ENCODE results near the gene RAB37. TPM values are rescaled to one million over a fixed set of nuclear protein-coding genes. Genes with fewer than 3 reads are reported as not detected.

The RAB37 gene
- total RNA-seq, 1 experiment from 2014 or later: 2.5 TPM

DNA sequence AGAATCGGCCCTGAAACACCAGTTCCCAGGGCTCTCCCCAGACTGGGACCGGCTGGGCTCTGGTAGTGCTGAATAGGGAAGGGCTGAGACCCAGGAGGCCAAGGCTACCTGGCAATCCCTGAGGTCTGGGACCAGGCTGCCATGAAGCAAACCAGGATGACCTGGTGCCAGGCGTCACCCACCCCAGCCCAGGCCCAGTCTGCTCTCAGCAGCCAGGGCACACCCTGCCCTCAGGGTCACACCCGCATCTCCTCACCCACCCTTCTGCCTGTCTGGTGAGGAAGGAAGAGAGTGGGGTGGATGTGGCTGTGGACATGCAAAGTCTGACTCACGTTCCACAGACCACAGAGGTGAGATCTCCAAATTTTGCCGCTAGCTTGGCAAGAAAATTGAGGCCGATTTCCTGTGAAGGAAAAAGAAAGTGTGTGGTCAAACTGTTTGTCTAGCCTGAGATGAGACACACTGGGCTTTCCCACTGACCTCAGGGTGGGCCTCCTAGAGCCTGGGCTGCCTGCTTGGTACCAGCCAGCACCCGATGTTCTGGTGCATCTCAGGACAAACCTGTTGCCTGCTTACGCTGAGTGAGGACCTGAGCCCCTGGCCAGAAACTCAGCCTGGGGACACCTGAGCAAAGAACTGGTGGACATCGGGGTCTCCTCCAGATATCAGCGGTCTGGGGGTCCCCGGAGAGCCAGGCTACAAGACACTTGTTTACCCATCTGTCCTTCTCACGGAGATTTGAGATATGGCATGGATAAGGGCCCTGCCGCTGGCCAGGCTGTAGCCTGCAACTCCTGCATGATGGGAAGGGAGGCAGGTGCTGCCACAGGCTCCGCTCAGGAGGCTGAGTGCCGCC lies 6.3 kb upstream of the RAB37 start:
- Mint-ChIP-seq H3K36me3 (ENCODE audit: insufficient read depth in 1 of 3, low read depth in 3 of 3) (no peaks in the 10 kb centered on the region), H3K4me3 (no peak overlapping the region), H3K27me3 (ENCODE audit: low read depth) (peaks cover 6% of the 10 kb centered on the region; the same call in 1 of the 2 replicates), H3K9me3 (no peaks in the 10 kb centered on the region), H3K4me1 (peaks cover 0 to 3% of the 10 kb centered on the region in 2 experiments; a peak in 1 of 4 replicates), H3K27ac (no peak overlapping the region)
- Histone ChIP-seq H2AFZ (ENCODE audit: low read length) (no peak overlapping the region), H4K5ac (ENCODE audit: insufficient read length, low read depth, low read length) (no peak overlapping the region), H2BK15ac (ENCODE audit: low read depth, low read length) (no peak overlapping the region), H2BK120ac (ENCODE audit: low read depth, low read length, poor library complexity, severe bottlenecking) (no peak overlapping the region), H3K27ac (ENCODE audit: insufficient read length, low read depth, low read length) (no peak overlapping the region), H3K9ac (ENCODE audit: extremely low read depth, insufficient read length, low read length) (no peak overlapping the region), H4K91ac (ENCODE audit: insufficient read length, low read depth, low read length) (no peak overlapping the region), H3K79me1 (ENCODE audit: insufficient read depth, low read depth, low read length, poor library complexity, severe bottlenecking) (no peaks in the 10 kb centered on the region), H3K27me3 (ENCODE audit: insufficient read depth, low read length) (no peaks in the 10 kb centered on the region; the same call in 1 of the 2 replicates), H4K8ac (replicated peaks; ENCODE audit: insufficient read length, low read depth, low read length) (no peak overlapping the region), H2BK5ac (ENCODE audit: insufficient read length, low read length) (no peak overlapping the region), H2AK5ac (ENCODE audit: insufficient read length, low read length) (no peak overlapping the region), H3K4me2 (ENCODE audit: insufficient read depth, insufficient read length, low read length) (no peak overlapping the region), H3K14ac (ENCODE audit: insufficient read depth, low read length) (no peak overlapping the region), H3K9me3 (ENCODE audit: control insufficient read depth, low read depth, low read length) (no peaks in the 10 kb centered on the region), H3K23ac (ENCODE audit: insufficient read length, low read depth, low read length) (no peak overlapping the region), H4K20me1 (ENCODE audit: control insufficient read depth, insufficient read depth, insufficient read length) (no peaks in the 10 kb centered on the region), H3K18ac (ENCODE audit: insufficient read length, low read depth, low read length) (no peak overlapping the region), H2BK20ac (ENCODE audit: low read depth, low read length, poor library complexity, severe bottlenecking) (no peak overlapping the region), H3K79me2 (ENCODE audit: insufficient read depth, low read length) (no peaks in the 10 kb centered on the region), H3K4ac (ENCODE audit: low read depth, low read length) (no peak overlapping the region), H3K4me1 (ENCODE audit: insufficient read depth, low read length) (no peaks in the 10 kb centered on the region), H3K56ac (ENCODE audit: insufficient read length, low read depth, low read length) (no peak overlapping the region), H3T11ph (ENCODE audit: low read length) (no peak overlapping the region), H3K23me2 (ENCODE audit: insufficient read length, low read depth, low read length, poor library complexity, severe bottlenecking) (no peaks in the 10 kb centered on the region), H2BK12ac (ENCODE audit: insufficient read length, low read depth, low read length) (no peak overlapping the region)
- no peak for DNase-seq
- no CpG with 5 or more reads among the region's 16 CpGs for WGBS (ENCODE audit: extremely low coverage, insufficient read length, low lambda C conversion rate)
- TF ChIP-seq, protein P1, sequence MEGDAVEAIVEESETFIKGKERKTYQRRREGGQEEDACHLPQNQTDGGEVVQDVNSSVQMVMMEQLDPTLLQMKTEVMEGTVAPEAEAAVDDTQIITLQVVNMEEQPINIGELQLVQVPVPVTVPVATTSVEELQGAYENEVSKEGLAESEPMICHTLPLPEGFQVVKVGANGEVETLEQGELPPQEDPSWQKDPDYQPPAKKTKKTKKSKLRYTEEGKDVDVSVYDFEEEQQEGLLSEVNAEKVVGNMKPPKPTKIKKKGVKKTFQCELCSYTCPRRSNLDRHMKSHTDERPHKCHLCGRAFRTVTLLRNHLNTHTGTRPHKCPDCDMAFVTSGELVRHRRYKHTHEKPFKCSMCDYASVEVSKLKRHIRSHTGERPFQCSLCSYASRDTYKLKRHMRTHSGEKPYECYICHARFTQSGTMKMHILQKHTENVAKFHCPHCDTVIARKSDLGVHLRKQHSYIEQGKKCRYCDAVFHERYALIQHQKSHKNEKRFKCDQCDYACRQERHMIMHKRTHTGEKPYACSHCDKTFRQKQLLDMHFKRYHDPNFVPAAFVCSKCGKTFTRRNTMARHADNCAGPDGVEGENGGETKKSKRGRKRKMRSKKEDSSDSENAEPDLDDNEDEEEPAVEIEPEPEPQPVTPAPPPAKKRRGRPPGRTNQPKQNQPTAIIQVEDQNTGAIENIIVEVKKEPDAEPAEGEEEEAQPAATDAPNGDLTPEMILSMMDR (conservative IDR thresholded peaks at IDR 0.05): no peak

Measured in H9 (cell line).